ENCODE measurements around the gene EIF4G1. TPM values are rescaled to one million over a fixed set of nuclear protein-coding genes. Genes with fewer than 3 reads are reported as not detected.

Gene EIF4G1
- total RNA-seq, 1 donor, result 245 TPM

DNA sequence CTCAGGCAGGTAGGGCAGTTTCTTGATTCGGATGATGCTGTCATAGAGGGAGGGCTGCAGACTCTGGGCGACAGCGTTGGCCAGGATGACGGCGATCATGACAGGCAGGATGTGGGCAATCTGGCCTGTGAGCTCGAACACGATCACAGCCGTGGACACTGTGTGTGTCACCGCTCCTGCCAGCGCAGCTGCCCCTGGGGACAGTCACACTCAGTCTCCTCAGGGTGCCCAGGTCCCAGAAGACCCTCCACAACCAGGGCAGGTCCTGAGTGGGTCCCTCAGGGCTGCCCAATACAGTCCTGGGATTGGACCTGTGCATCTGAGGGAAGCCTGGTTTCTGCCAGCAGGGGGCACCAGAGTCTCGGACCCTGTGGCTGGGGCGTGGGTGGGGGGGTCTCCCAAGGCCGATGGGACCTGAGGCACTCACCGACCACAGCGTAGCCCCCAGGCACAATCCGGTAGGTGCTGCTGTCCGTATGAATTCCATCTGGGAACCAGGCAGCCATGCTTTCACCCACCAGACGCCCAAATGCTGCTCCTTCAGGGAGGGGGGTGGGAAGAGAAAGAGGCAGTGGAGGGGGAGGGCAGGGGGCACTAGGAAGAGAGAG, 39.8 kb downstream of the EIF4G1 start:
- H3K4me2 ChIP-seq (ENCODE audit: insufficient read depth, low read length), result no peak overlapping the region
- TF ChIP-seq, protein P1, sequence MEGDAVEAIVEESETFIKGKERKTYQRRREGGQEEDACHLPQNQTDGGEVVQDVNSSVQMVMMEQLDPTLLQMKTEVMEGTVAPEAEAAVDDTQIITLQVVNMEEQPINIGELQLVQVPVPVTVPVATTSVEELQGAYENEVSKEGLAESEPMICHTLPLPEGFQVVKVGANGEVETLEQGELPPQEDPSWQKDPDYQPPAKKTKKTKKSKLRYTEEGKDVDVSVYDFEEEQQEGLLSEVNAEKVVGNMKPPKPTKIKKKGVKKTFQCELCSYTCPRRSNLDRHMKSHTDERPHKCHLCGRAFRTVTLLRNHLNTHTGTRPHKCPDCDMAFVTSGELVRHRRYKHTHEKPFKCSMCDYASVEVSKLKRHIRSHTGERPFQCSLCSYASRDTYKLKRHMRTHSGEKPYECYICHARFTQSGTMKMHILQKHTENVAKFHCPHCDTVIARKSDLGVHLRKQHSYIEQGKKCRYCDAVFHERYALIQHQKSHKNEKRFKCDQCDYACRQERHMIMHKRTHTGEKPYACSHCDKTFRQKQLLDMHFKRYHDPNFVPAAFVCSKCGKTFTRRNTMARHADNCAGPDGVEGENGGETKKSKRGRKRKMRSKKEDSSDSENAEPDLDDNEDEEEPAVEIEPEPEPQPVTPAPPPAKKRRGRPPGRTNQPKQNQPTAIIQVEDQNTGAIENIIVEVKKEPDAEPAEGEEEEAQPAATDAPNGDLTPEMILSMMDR (IDR thresholded peaks at IDR 0.05; ENCODE audit: extremely low read depth, low read depth, low read length), result peak; percentile 73
- H3K4me1 ChIP-seq (ENCODE audit: insufficient read depth, low read length), result peaks cover 8% of the 10 kb centered on the region
- H3K4me3 ChIP-seq (ENCODE audit: insufficient read depth, low read length), result no peak overlapping the region
- no peaks in the 10 kb centered on the region for H3K27me3 ChIP-seq (ENCODE audit: insufficient read depth, low read length)
- H3K9me3 ChIP-seq (ENCODE audit: low read depth, low read length), result no peaks in the 10 kb centered on the region
- peaks cover 8% of the 10 kb centered on the region for H4K20me1 ChIP-seq (ENCODE audit: insufficient read depth, low read length)
- no peak overlapping the region for H2AFZ ChIP-seq (ENCODE audit: low read length)
- peaks cover 3% of the 10 kb centered on the region for H3K36me3 ChIP-seq (ENCODE audit: insufficient read depth, low read length)
- no peak overlapping the region for H3K27ac ChIP-seq (ENCODE audit: low read depth, low read length)
- H3K79me2 ChIP-seq (ENCODE audit: insufficient read depth, low read length), result no peaks in the 10 kb centered on the region
- peak; percentile 95 for DNase-seq (ENCODE audit: insufficient read length, low spot score, missing footprints)

DNA sequence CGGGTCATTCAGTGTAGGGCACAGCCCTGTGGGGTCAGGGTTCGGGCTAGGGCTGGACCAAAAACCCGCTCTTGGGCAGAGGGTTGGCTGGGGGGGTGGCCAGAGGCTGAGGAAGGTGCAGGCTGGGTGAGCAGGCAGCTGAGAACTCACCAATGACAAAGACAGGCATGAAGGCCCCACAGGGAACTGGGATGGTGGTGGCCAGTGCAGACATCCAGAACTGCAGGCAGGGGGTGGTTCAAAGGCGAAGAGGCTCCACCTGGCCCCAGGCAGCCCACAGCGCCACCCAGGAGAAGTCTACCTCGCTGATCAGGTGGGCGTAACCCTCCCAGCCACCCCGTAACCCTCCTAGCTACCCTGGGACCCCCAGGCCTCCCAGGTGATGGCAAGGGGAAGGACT, 40.3 kb downstream of the EIF4G1 start:
- peaks cover 8% of the 10 kb centered on the region for H3K4me1 ChIP-seq (ENCODE audit: insufficient read depth, low read length)
- no peak overlapping the region for H3K27ac ChIP-seq (ENCODE audit: low read depth, low read length)
- peaks cover 3% of the 10 kb centered on the region for H3K36me3 ChIP-seq (ENCODE audit: insufficient read depth, low read length)
- peaks cover 8% of the 10 kb centered on the region for H4K20me1 ChIP-seq (ENCODE audit: insufficient read depth, low read length)
- no peak overlapping the region for H3K4me3 ChIP-seq (ENCODE audit: insufficient read depth, low read length)
- no peaks in the 10 kb centered on the region for H3K27me3 ChIP-seq (ENCODE audit: insufficient read depth, low read length)
- H2AFZ ChIP-seq (ENCODE audit: low read length), result no peak overlapping the region
- no peak overlapping the region for H3K4me2 ChIP-seq (ENCODE audit: insufficient read depth, low read length)
- TF ChIP-seq, protein P1 (IDR thresholded peaks at IDR 0.05; ENCODE audit: extremely low read depth, low read depth, low read length), result no peak
- H3K9me3 ChIP-seq (ENCODE audit: low read depth, low read length), result no peaks in the 10 kb centered on the region
- DNase-seq (ENCODE audit: insufficient read length, low spot score, missing footprints), result no peak
- H3K79me2 ChIP-seq (ENCODE audit: insufficient read depth, low read length), result no peaks in the 10 kb centered on the region

DNA sequence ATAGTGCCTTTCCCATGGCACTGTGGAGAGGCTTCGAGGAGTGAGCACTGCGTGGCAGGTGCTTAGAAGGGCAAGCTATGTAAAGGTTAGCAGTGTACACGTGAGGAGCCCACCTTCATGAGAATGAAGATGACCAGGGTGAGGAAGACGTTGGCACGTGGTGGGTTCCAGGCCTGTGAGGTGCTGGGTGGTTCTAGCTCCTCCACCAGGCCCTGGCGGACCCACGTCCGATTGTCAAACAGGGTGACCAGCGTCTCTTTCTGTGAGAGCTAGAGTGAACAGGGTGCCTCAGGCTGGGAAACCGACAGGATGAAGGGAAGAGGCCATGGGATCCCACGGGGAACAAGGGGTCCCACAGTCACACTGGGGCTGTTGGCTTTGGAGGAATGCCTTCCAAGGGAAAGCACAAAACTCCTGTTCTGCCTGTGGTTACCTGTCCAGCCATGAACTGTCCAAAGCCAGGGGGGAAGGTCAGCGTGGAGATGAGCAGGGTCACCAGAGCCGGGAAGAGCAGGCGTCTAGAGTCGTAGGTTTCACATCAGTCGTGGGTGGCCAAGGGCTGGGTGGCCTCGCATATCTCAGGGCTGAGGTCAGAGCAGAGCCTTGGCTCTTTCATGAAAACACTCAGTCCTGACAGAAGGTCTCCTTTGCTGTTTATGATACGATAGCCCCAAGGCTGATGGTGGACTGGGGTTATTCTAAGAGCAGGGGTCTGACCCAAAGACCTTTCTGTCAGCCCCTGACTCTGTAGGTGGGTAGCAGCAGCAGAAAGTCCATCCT, 41.0 kb downstream of the EIF4G1 start:
- Histone ChIP-seq H3K4me1 (ENCODE audit: insufficient read depth, low read length) (peaks cover 9% of the 10 kb centered on the region), H2AFZ (ENCODE audit: low read length) (no peak overlapping the region), H3K27me3 (ENCODE audit: insufficient read depth, low read length) (no peaks in the 10 kb centered on the region), H3K9me3 (ENCODE audit: low read depth, low read length) (no peaks in the 10 kb centered on the region), H3K36me3 (ENCODE audit: insufficient read depth, low read length) (peaks cover 3% of the 10 kb centered on the region), H4K20me1 (ENCODE audit: insufficient read depth, low read length) (peaks cover 8% of the 10 kb centered on the region), H3K4me3 (ENCODE audit: insufficient read depth, low read length) (no peak overlapping the region), H3K4me2 (ENCODE audit: insufficient read depth, low read length) (no peak overlapping the region), H3K79me2 (ENCODE audit: insufficient read depth, low read length) (no peaks in the 10 kb centered on the region), H3K27ac (ENCODE audit: low read depth, low read length) (peak overlapping the region; percentile 2)
- TF ChIP-seq, protein P1 (IDR thresholded peaks at IDR 0.05; ENCODE audit: extremely low read depth, low read depth, low read length), result no peak
- DNase-seq (ENCODE audit: insufficient read length, low spot score, missing footprints), result peak; percentile 86

Data from osteoblast (primary cell).